ENCODE measurements around the gene NEK9. TPM values are rescaled to one million over a fixed set of nuclear protein-coding genes. Genes with fewer than 3 reads are reported as not detected.

NEK9 gene
- total and polyA plus RNA-seq, 10 of the 15 experiments (the other 5 are each of a cell fraction or from before 2014, with no cell fraction given), result 6.0 to 78.8 (median 44.7) TPM

GRCh38 chr14:75134644-75135043 is 7.8 kb upstream of the NEK9 start:
- Histone ChIP-seq H3K4me3 (no peak overlapping the region), H3K4me1 (ENCODE audit: control insufficient read depth, insufficient read depth, low read length) (peaks cover 15% of the 10 kb centered on the region), H3K9me3 (replicated peaks; ENCODE audit: control insufficient read depth, insufficient read depth, low read length) (no peaks in the 10 kb centered on the region), H3K9ac (ENCODE audit: control insufficient read depth, insufficient read depth, low read length) (no peak overlapping the region), H2AFZ (ENCODE audit: control insufficient read depth, low read depth, low read length) (no peak overlapping the region), H3K79me2 (ENCODE audit: control insufficient read depth, insufficient read depth, low read length) (peaks cover 8% of the 10 kb centered on the region), H3K4me2 (ENCODE audit: control insufficient read depth, insufficient read depth) (no peak overlapping the region), H3K36me3 (ENCODE audit: control insufficient read depth in 2 of 2, insufficient read depth in 2 of 2, low read length in 1 of 2) (peaks cover 5 to 18% of the 10 kb centered on the region in 2 experiments), H3K27ac (ENCODE audit: control insufficient read depth, insufficient read depth) (no peak overlapping the region), H4K20me1 (ENCODE audit: control insufficient read depth, insufficient read depth) (no peaks in the 10 kb centered on the region), H3K27me3 (replicated peaks in 1 of 2; ENCODE audit: control insufficient read depth in 2 of 2, insufficient read depth in 2 of 2, low read length in 1 of 2) (no peaks in the 10 kb centered on the region)
- 92% methylated on average over 6 of the region's 6 CpGs for WGBS (ENCODE audit: insufficient coverage, insufficient replicate concordance, low lambda C conversion rate, missing lambda C conversion rate)
- ChIA-PET CTCF (interaction anchor here (0.8 to 11.5 kb wide), 3 partner anchors 9 to 320 kb away, joined by 3 to 227 read pairs (median 8); no protein-coding TSS in a partner anchor), RAD21 (ENCODE audit: unreplicated experiment) (interaction anchor here (0.6 to 2.4 kb wide), 4 partner anchors 80 to 169 kb away, joined by 3 to 11 read pairs (median 4); no protein-coding TSS in a partner anchor), SMC1A (ENCODE audit: uncharacterized antibody, unreplicated experiment) (interaction anchor here (0.7 to 5.3 kb wide), 10 partner anchors 15 to 171 kb away, joined by 3 to 23 read pairs (median 4); no protein-coding TSS in a partner anchor), POLR2A (no interaction called here)
- intact Hi-C loops (cut with micrococcal nuclease; ENCODE audit: unreplicated experiment), result loop anchor here (5.0 to 10.0 kb wide), 5 partner anchors 98 to 520 kb away; no protein-coding TSS in a partner anchor
- in situ Hi-C loops (cut with MboI), result loop anchor here (5.0 kb wide), 1 partner anchor 168 kb away; no protein-coding TSS in a partner anchor
- FAIRE-seq, result no peak
- no TSS peak for BruUV-seq (replicated peaks)
- DNase-seq (ENCODE audit: low read depth, low spot score), result no peak
- TF ChIP-seq, protein P1, sequence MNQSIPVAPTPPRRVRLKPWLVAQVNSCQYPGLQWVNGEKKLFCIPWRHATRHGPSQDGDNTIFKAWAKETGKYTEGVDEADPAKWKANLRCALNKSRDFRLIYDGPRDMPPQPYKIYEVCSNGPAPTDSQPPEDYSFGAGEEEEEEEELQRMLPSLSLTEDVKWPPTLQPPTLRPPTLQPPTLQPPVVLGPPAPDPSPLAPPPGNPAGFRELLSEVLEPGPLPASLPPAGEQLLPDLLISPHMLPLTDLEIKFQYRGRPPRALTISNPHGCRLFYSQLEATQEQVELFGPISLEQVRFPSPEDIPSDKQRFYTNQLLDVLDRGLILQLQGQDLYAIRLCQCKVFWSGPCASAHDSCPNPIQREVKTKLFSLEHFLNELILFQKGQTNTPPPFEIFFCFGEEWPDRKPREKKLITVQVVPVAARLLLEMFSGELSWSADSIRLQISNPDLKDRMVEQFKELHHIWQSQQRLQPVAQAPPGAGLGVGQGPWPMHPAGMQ (IDR thresholded peaks at IDR 0.05; ENCODE audit: borderline replicate concordance), result no peak
- TF ChIP-seq IRF3 (IDR thresholded peaks at IDR 0.05) (no peak), YBX1 (IDR thresholded peaks at IDR 0.05) (no peak), ZZZ3 (IDR thresholded peaks at IDR 0.05; ENCODE audit: control insufficient read depth, insufficient read length, low read depth) (no peak), MAX (IDR thresholded peaks at IDR 0.05; ENCODE audit: low read depth, low read length) (no peak)
- no peak for ATAC-seq
